IMR-90 (cell line): ENCODE results near the gene COG3. TPM values are rescaled to one million over a fixed set of nuclear protein-coding genes. Genes with fewer than 3 reads are reported as not detected.

Source experiments
- ATAC-seq: fragments of 200-7000 bp; cut with Tn5 transposase; 2 replicates; pipeline ENCODE4 v1.9.1; 2020; ENCODE audit warnings: low read depth, mild to moderate bottlenecking, moderate library complexity
- BruUV-seq: library from RNA; stranded (reverse); fragments of 400-500 nt; replicated peaks from 2 replicates; lab custom pipeline; 2021; lab: Mats Ljungman, UMichigan
- CTCF ChIA-PET: fragments of 300-600 bp; formaldehyde crosslinking; extraction: SDS; loops from one replicate; lab custom pipeline; 2021; ENCODE audit warnings: antibody characterized with exemption; lab: Yijun Ruan, JAX
- POLR2A ChIA-PET: fragments of 300-600 bp; sonication (Branson Sonifier 250); formaldehyde crosslinking; loops from one replicate; lab custom pipeline; 2022; ENCODE audit warnings: antibody characterized with exemption; ENCODE audit not compliant: unreplicated experiment; lab: Charles Lee
- DNase-seq: peaks from one replicate; pipeline ENCODE4 v3.0.0; 2013
- H2AFZ ChIP-seq: replicated peaks from 2 replicates; pipeline ENCODE3; 2013; ENCODE audit warnings: low read length, mild to moderate bottlenecking; ENCODE audit not compliant: poor library complexity
- H2AK5ac ChIP-seq: 2 replicates; pipeline ENCODE4 v1.6.1; 2013; ENCODE audit warnings: low read depth, low read length, inconsistent platforms
- H2AK9ac ChIP-seq: replicated peaks from 2 replicates; pipeline ENCODE3; 2013; ENCODE audit warnings: mild to moderate bottlenecking, low read depth, low read length, moderate library complexity; ENCODE audit not compliant: poor library complexity
- H2BK120ac ChIP-seq: 2 replicates; pipeline ENCODE4 v1.6.1; 2013; ENCODE audit warnings: low read depth, low read length, inconsistent platforms
- H2BK15ac ChIP-seq: 3 replicates; pipeline ENCODE4 v1.6.1; 2013; ENCODE audit warnings: low read depth, low read length, inconsistent platforms
- H2BK20ac ChIP-seq: 2 replicates; pipeline ENCODE4 v1.6.1; 2013; ENCODE audit warnings: low read depth, mild to moderate bottlenecking, inconsistent platforms, low read length, moderate library complexity
- H2BK5ac ChIP-seq: 2 replicates; pipeline ENCODE4 v1.6.1; 2013; ENCODE audit warnings: mild to moderate bottlenecking, low read depth, low read length, inconsistent platforms; ENCODE audit not compliant: poor library complexity, severe bottlenecking
- H3K14ac ChIP-seq: replicated peaks from 2 replicates; pipeline ENCODE4 v1.6.1; 2013; ENCODE audit warnings: low read depth, low read length, inconsistent platforms
- H3K18ac ChIP-seq: 2 replicates; pipeline ENCODE4 v1.6.1; 2013; ENCODE audit warnings: low read depth, low read length, control low read depth
- H3K23ac ChIP-seq: 2 replicates; pipeline ENCODE4 v1.6.1; 2013; ENCODE audit warnings: low read depth, low read length, inconsistent platforms
- H3K27ac ChIP-seq: 2 replicates; pipeline ENCODE4 v1.5.1; 2013; ENCODE audit warnings: mild to moderate bottlenecking, control low read depth, low read length; ENCODE audit not compliant: insufficient read depth
- H3K27me3 ChIP-seq: 2 replicates; pipeline ENCODE4 v1.6.1; 2013; ENCODE audit warnings: low read length; ENCODE audit not compliant: control insufficient read depth, insufficient read depth
- H3K36me3 ChIP-seq: 2 replicates; pipeline ENCODE4 v1.6.1; 2013; ENCODE audit warnings: low read length, mixed read lengths; ENCODE audit not compliant: control insufficient read depth, insufficient read depth
- H3K4ac ChIP-seq: 2 replicates; pipeline ENCODE4 v1.6.1; 2013; ENCODE audit warnings: low read depth, low read length, inconsistent platforms
- H3K4me1 ChIP-seq: 2 replicates; pipeline ENCODE4 v1.6.1; 2013; ENCODE audit warnings: low read length, mixed read lengths; ENCODE audit not compliant: control insufficient read depth, insufficient read depth
- H3K4me2 ChIP-seq: 2 replicates; pipeline ENCODE4 v1.6.1; 2013; ENCODE audit warnings: low read depth, mild to moderate bottlenecking, control low read depth, low read length, moderate library complexity
- H3K4me3 ChIP-seq: 2 replicates; pipeline ENCODE4 v1.5.1; 2013; ENCODE audit warnings: low read depth, mild to moderate bottlenecking, control low read depth, low read length, moderate library complexity; ENCODE audit not compliant: insufficient read depth
- H3K56ac ChIP-seq: 2 replicates; pipeline ENCODE4 v1.6.1; 2013; ENCODE audit warnings: low read length, inconsistent platforms; ENCODE audit not compliant: insufficient read depth; ENCODE audit errors: extremely low read depth
- H3K79me1 ChIP-seq, 2 experiments: 2 replicates each; pipeline ENCODE4 v1.6.1; 2013; ENCODE audit warnings: low read length in 2 of 2, inconsistent platforms in 1 of 2, low read depth in 1 of 2
- H3K9ac ChIP-seq: 2 replicates; pipeline ENCODE4 v1.6.1; 2013; ENCODE audit warnings: low read depth, low read length, control low read depth
- H3K9me1 ChIP-seq: 2 replicates; pipeline ENCODE4 v1.6.1; 2013; ENCODE audit warnings: low read length, inconsistent platforms; ENCODE audit not compliant: insufficient read depth
- H3K9me3 ChIP-seq: 2 replicates; pipeline ENCODE4 v1.6.1; 2013; ENCODE audit warnings: low read length; ENCODE audit not compliant: control insufficient read depth, insufficient read depth
- H4K20me1 ChIP-seq: 2 replicates; pipeline ENCODE4 v1.6.1; 2013; ENCODE audit warnings: low read length, inconsistent platforms; ENCODE audit not compliant: insufficient read depth
- H4K5ac ChIP-seq: 2 replicates; pipeline ENCODE4 v1.6.1; 2013; ENCODE audit warnings: mild to moderate bottlenecking, low read depth, low read length, control low read depth
- H4K8ac ChIP-seq, 2 experiments: 2 replicates each; pipeline ENCODE4 v1.6.1; 2013; ENCODE audit warnings: low read depth in 2 of 2, low read length in 2 of 2, control low read depth in 1 of 2, inconsistent platforms in 1 of 2
- H4K91ac ChIP-seq: 2 replicates; pipeline ENCODE4 v1.6.1; 2013; ENCODE audit warnings: low read depth, low read length, inconsistent platforms; ENCODE audit not compliant: insufficient read depth
- BHLHE40 ChIP-seq: fragments of 150-350 bp; IDR thresholded peaks from 2 replicates; pipeline ENCODE4 v1.6.1; 2016; ENCODE audit warnings: mild to moderate bottlenecking, low read depth, low read length
- CHD1 ChIP-seq: IDR thresholded peaks from 2 replicates; pipeline ENCODE4 v1.6.1; 2012; ENCODE audit warnings: low read depth, low read length, improper control_type of control experiment
- MAFK ChIP-seq: IDR thresholded peaks from 2 replicates; pipeline ENCODE4 v1.6.1; 2012; ENCODE audit warnings: low read depth, low read length, improper control_type of control experiment
- MAZ ChIP-seq: IDR thresholded peaks from 2 replicates; pipeline ENCODE4 v1.6.1; 2012; ENCODE audit warnings: low read depth, mild to moderate bottlenecking, low read length, improper control_type of control experiment, moderate library complexity, borderline replicate concordance
- MXI1 ChIP-seq: IDR thresholded peaks from 2 replicates; pipeline ENCODE4 v1.6.1; 2012; ENCODE audit warnings: low read depth, mild to moderate bottlenecking, low read length, moderate library complexity, borderline replicate concordance
- RFX5 ChIP-seq: IDR thresholded peaks from 2 replicates; pipeline ENCODE4 v1.8.0; 2012; ENCODE audit warnings: low read depth, mild to moderate bottlenecking, low read length, moderate library complexity
- SMC3 ChIP-seq: fragments of 150-350 bp; IDR thresholded peaks from 2 replicates; pipeline ENCODE4 v1.6.1; 2016; ENCODE audit warnings: low read depth, mild to moderate bottlenecking, antibody characterized with exemption, low read length, moderate library complexity
- WGBS, 2 experiments: methylation state at CpG; one replicate each; pipeline versions ENCODE4 v1.1.5 to v1.1.7; 2013; ENCODE audit warnings: missing lambda C conversion rate in 2 of 2; ENCODE audit not compliant: insufficient read length in 1 of 2; ENCODE audit errors: extremely low coverage in 2 of 2; 5-methylcytosine and 5-hydroxymethylcytosine counted together
- dilution Hi-C: fragments of 300-500 bp; cut with HindIII; formaldehyde crosslinking; loops from one replicate; pipeline ENCODE4 v1.14.3; 2018; ENCODE audit warnings: low sequenced_read_pairs; ENCODE audit not compliant: unreplicated experiment
- in situ Hi-C: fragments of 300-500 bp; cut with MboI; formaldehyde crosslinking; loops from 3 replicates; pipeline ENCODE4 v1.14.3; 2019; ENCODE audit warnings: low sequenced_read_pairs, inconsistent platforms, mixed read lengths
- intact Hi-C: fragments of 100-400 bp; cut with micrococcal nuclease; formaldehyde crosslinking; loops from 2 replicates; pipeline ENCODE4 v1.10.0; 2022
- polyA plus RNA-seq, 3 experiments: library from polyadenylated mRNA; depleted of rRNA; stranded (reverse); fragments of >200 nt; gene quantifications; 2 replicates each; pipeline ENCODE4 v1.2.3, GENCODE V29; 2012; ENCODE audit warnings: low replicate concordance in 1 of 3
- total RNA-seq: library from RNA; depleted of rRNA; stranded (reverse); fragments of >200 nt; gene quantifications from 2 replicates; pipeline ENCODE4 v1.2.3, GENCODE V29; 2012
- TF ChIP-seq, protein P1 (sequence below): fragments of 150-350 bp; IDR thresholded peaks from 2 replicates; pipeline ENCODE4 v1.6.1; 2017; ENCODE audit warnings: mild to moderate bottlenecking, antibody characterized with exemption, low read length, low read depth
- TF ChIP-seq, protein P2 (sequence below): fragments of 150-350 bp; IDR thresholded peaks from 2 replicates; pipeline ENCODE4 v1.6.1; 2016; ENCODE audit warnings: low read depth, mild to moderate bottlenecking, low read length, moderate library complexity, borderline replicate concordance
- TF ChIP-seq, protein P3 (sequence below): conservative IDR thresholded peaks from 2 replicates; pipeline ENCODE4 v1.5.1; 2012; ENCODE audit warnings: mild to moderate bottlenecking, low read depth, low read length, improper control_type of control experiment

COG3 gene
- total and polyA plus RNA-seq, 2 of the 4 experiments (the other 2 are of a cell fraction) = 21.7 to 31.9 TPM

DNA sequence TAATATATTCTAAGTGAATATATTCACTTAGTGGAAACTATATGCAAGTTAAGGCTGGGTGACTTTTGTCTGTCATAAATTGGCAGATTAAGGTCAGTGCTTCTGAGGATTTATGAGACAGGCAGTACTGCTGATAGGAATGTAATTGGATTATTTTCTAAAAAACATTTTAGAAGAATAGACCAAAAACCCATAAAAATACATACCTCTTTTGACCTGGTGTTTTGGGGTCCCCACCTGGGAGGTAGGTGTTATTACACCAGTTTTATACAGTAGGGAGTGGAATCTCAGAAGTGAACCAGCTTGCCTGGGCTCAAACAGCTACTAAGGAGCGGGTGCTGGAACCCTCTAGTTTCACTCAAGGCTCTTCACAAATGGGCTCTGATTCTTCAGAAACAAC lies 25.3 kb downstream of the COG3 start:
- peak overlapping the region; percentile 3; the same call in 1 of the 2 replicates for H3K56ac ChIP-seq
- no peak overlapping the region for H3K14ac ChIP-seq
- peaks cover 0 to 20% of the 10 kb centered on the region in 2 experiments for H3K79me1 ChIP-seq
- no peaks in the 10 kb centered on the region for H4K20me1 ChIP-seq
- H3K4me1 ChIP-seq = peaks cover 2% of the 10 kb centered on the region; the same call in 1 of the 2 replicates
- H3K36me3 ChIP-seq = peaks cover 23% of the 10 kb centered on the region
- no peak overlapping the region for H2AK9ac ChIP-seq
- no peak overlapping the region for H3K23ac ChIP-seq
- H3K27me3 ChIP-seq = no peaks in the 10 kb centered on the region
- H3K27ac ChIP-seq = no peak overlapping the region
- no peak overlapping the region for H2BK20ac ChIP-seq
- ChIA-PET CTCF (no interaction called here), POLR2A (no interaction called here)
- H3K4me3 ChIP-seq = no peak overlapping the region
- DNase-seq = no peak
- H2BK120ac ChIP-seq = no peak overlapping the region
- in situ Hi-C loops (no loop called here), dilution Hi-C loops (no loop called here), intact Hi-C loops (loop anchor here (5.0 kb wide), 1 partner anchor 73 kb away; the partner anchor contains the start of gene SLC25A30)
- no peak overlapping the region for H2AFZ ChIP-seq
- no peak overlapping the region for H4K91ac ChIP-seq
- peaks cover 6% of the 10 kb centered on the region for H3K9me1 ChIP-seq
- H4K5ac ChIP-seq = no peak overlapping the region
- no CpG with 5 or more reads among the region's 1 CpG for WGBS, 2 experiments
- no peak overlapping the region for H3K4ac ChIP-seq
- no peak overlapping the region for H2BK5ac ChIP-seq
- H2BK15ac ChIP-seq = no peak overlapping the region
- H2AK5ac ChIP-seq = no peak overlapping the region
- TF ChIP-seq, protein P1, sequence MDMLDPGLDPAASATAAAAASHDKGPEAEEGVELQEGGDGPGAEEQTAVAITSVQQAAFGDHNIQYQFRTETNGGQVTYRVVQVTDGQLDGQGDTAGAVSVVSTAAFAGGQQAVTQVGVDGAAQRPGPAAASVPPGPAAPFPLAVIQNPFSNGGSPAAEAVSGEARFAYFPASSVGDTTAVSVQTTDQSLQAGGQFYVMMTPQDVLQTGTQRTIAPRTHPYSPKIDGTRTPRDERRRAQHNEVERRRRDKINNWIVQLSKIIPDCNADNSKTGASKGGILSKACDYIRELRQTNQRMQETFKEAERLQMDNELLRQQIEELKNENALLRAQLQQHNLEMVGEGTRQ = no peak
- TF ChIP-seq MAFK (no peak), SMC3 (no peak), MAZ (no peak), MXI1 (no peak), CHD1 (no peak), BHLHE40 (no peak), RFX5 (no peak)
- TF ChIP-seq, protein P2, sequence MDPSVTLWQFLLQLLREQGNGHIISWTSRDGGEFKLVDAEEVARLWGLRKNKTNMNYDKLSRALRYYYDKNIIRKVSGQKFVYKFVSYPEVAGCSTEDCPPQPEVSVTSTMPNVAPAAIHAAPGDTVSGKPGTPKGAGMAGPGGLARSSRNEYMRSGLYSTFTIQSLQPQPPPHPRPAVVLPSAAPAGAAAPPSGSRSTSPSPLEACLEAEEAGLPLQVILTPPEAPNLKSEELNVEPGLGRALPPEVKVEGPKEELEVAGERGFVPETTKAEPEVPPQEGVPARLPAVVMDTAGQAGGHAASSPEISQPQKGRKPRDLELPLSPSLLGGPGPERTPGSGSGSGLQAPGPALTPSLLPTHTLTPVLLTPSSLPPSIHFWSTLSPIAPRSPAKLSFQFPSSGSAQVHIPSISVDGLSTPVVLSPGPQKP = no peak
- TF ChIP-seq, protein P3, sequence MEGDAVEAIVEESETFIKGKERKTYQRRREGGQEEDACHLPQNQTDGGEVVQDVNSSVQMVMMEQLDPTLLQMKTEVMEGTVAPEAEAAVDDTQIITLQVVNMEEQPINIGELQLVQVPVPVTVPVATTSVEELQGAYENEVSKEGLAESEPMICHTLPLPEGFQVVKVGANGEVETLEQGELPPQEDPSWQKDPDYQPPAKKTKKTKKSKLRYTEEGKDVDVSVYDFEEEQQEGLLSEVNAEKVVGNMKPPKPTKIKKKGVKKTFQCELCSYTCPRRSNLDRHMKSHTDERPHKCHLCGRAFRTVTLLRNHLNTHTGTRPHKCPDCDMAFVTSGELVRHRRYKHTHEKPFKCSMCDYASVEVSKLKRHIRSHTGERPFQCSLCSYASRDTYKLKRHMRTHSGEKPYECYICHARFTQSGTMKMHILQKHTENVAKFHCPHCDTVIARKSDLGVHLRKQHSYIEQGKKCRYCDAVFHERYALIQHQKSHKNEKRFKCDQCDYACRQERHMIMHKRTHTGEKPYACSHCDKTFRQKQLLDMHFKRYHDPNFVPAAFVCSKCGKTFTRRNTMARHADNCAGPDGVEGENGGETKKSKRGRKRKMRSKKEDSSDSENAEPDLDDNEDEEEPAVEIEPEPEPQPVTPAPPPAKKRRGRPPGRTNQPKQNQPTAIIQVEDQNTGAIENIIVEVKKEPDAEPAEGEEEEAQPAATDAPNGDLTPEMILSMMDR = no peak
- no peak for ATAC-seq
- no peak overlapping the region for H3K9ac ChIP-seq
- no peak overlapping the region for H3K4me2 ChIP-seq
- BruUV-seq = no TSS peak
- H4K8ac ChIP-seq = no peak overlapping the region
- H3K9me3 ChIP-seq = no peaks in the 10 kb centered on the region
- H3K18ac ChIP-seq = no peak overlapping the region
